ENCODE results near the gene ZNF362. TPM values are rescaled to one million over a fixed set of nuclear protein-coding genes. Genes with fewer than 3 reads are reported as not detected.
"Not testable (repeated sequence)": the region's sequence is repeated elsewhere in the genome, so short reads cannot be mapped to it uniquely, and the experiment has no call there.

Gene ZNF362
- total RNA-seq, 1 donor from 2014 or later: 85.0 TPM

DNA sequence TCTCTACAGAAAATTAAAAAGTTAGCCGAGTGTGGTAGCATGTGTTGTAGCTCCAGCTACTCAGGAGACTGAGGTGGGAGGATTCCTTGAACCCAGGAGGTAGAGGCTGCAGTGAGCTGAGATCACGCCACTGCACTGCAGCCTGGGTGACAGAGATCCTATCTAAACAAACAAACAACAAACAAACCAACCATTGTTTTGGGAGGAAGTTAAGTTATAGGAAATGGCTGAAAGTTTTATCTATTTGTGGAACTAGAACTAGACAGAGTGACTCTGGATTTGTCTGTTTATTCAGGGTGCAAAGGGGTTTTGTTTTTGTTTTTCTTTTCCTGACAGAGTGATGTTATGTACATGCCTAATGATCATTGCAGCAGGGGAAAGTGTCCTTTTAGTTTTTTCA, 31.0 kb downstream of the ZNF362 start:
- TF ChIP-seq, protein P1, sequence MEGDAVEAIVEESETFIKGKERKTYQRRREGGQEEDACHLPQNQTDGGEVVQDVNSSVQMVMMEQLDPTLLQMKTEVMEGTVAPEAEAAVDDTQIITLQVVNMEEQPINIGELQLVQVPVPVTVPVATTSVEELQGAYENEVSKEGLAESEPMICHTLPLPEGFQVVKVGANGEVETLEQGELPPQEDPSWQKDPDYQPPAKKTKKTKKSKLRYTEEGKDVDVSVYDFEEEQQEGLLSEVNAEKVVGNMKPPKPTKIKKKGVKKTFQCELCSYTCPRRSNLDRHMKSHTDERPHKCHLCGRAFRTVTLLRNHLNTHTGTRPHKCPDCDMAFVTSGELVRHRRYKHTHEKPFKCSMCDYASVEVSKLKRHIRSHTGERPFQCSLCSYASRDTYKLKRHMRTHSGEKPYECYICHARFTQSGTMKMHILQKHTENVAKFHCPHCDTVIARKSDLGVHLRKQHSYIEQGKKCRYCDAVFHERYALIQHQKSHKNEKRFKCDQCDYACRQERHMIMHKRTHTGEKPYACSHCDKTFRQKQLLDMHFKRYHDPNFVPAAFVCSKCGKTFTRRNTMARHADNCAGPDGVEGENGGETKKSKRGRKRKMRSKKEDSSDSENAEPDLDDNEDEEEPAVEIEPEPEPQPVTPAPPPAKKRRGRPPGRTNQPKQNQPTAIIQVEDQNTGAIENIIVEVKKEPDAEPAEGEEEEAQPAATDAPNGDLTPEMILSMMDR (IDR thresholded peaks at IDR 0.05): no peak
- H3K36me3 Mint-ChIP-seq (ENCODE audit: low read depth): peaks cover 29% of the 10 kb centered on the region
- no peak for DNase-seq (ENCODE audit: low spot score)
- H3K4me3 Mint-ChIP-seq (ENCODE audit: unreplicated experiment): no peak overlapping the region
- no peak overlapping the region for H3K27ac Mint-ChIP-seq (ENCODE audit: unreplicated experiment)
- peaks cover 17% of the 10 kb centered on the region for H3K4me1 Mint-ChIP-seq (ENCODE audit: low read depth)
- H3K27me3 Mint-ChIP-seq (ENCODE audit: low read depth): no peaks in the 10 kb centered on the region
- peaks cover 2% of the 10 kb centered on the region for H3K9me3 Mint-ChIP-seq (ENCODE audit: low read depth)

DNA sequence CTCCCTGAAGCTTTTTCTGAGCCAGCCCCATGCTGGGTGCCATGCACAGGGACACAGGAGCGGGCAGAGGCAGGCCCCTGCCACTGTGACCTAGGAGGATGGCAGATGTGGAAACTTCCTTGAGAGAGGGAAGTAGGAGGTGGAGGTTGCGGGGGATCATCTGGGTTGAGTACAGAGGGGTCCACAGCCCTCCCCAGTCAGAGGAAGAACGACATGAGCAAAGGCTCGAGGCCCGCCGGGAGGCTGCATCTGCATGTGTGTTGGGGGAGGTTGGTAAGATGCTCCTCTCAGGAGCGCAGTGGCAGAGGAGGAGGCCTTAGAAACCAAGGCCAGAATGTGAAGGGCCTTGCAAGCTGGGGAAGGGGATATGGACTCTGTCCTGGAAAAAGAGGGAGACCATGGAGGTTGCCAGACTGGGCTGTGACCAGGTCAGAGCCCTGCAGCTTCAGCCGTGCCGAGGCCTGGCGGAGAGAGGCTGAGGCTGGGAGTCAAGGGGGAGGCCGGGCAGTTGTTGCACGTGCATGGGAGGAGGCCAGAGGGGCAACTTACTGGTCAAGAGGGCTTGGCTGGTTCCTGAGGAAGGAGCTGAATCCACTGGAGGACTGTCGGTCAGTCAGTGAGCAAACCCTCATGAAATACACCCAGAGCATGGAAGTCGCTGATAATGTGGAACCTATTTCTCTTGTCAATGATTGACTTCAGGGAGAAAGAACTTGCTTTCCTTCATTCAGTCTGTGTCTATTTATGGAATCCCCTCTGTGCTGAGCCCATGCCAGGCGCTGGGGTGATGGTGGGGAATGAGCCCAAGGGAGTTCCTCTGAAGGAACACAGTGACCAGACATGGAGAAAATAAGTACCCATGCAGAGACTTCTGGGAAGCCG, 32.9 kb downstream of the ZNF362 start:
- H3K4me1 Mint-ChIP-seq (ENCODE audit: low read depth): peaks cover 20% of the 10 kb centered on the region
- TF ChIP-seq, protein P1 (IDR thresholded peaks at IDR 0.05): no peak
- no peak for DNase-seq (ENCODE audit: low spot score)
- peaks cover 2% of the 10 kb centered on the region for H3K9me3 Mint-ChIP-seq (ENCODE audit: low read depth)
- no peak overlapping the region for H3K4me3 Mint-ChIP-seq (ENCODE audit: unreplicated experiment)
- H3K36me3 Mint-ChIP-seq (ENCODE audit: low read depth): peaks cover 32% of the 10 kb centered on the region
- no peaks in the 10 kb centered on the region for H3K27me3 Mint-ChIP-seq (ENCODE audit: low read depth)
- H3K27ac Mint-ChIP-seq (ENCODE audit: unreplicated experiment): peak overlapping the region; percentile 59

DNA sequence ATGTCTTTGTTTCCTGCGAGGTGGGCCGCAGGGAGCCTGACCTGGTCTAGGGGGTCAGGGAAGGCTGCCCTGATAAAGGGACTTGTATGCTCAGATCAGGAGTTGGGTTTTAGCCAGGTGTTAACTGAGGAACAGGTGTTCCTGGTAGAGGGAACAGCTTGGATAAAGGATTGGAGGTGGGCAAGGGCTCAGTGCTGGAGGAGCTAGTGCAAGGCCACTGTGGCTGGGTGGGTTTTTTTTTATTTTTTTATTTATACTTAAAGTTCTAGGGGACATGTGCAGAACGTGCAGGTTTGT, 33.5 kb downstream of the ZNF362 start:
- DNase-seq (ENCODE audit: low spot score): no peak
- TF ChIP-seq, protein P1 (IDR thresholded peaks at IDR 0.05): no peak
- peaks cover 20% of the 10 kb centered on the region for H3K4me1 Mint-ChIP-seq (ENCODE audit: low read depth)
- peaks cover 2% of the 10 kb centered on the region for H3K9me3 Mint-ChIP-seq (ENCODE audit: low read depth)
- H3K36me3 Mint-ChIP-seq (ENCODE audit: low read depth): peaks cover 29% of the 10 kb centered on the region
- H3K27me3 Mint-ChIP-seq (ENCODE audit: low read depth): no peaks in the 10 kb centered on the region
- no peak overlapping the region for H3K27ac Mint-ChIP-seq (ENCODE audit: unreplicated experiment)
- no peak overlapping the region for H3K4me3 Mint-ChIP-seq (ENCODE audit: unreplicated experiment)

DNA sequence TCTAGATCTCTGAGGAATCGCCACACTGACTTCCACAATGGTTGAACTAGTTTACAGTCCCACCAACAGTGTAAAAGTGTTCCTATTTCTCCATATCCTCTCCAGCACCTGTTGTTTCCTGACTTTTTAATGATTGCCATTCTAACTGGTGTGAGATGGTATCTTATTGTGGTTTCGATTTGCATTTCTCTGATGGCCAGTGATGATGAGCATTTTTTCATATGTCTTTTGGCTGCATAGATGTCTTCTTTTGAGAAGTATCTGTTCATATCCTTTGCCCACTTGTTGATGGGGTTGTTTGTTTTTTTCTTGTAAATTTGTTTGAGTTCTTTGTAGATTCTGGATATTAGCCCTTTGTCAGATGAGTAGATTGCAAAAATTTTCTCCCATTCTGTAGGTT, 34.3 kb downstream of the ZNF362 start:
- not testable (repeated sequence) for H3K27ac Mint-ChIP-seq (ENCODE audit: unreplicated experiment); DNase-seq (ENCODE audit: low spot score); H3K4me3 Mint-ChIP-seq (ENCODE audit: unreplicated experiment); H3K9me3 Mint-ChIP-seq (ENCODE audit: low read depth); H3K27me3 Mint-ChIP-seq (ENCODE audit: low read depth)
- Mint-ChIP-seq H3K4me1 (ENCODE audit: low read depth) (peaks cover 20% of the 10 kb centered on the region), H3K36me3 (ENCODE audit: low read depth) (peaks cover 32% of the 10 kb centered on the region)

DNA sequence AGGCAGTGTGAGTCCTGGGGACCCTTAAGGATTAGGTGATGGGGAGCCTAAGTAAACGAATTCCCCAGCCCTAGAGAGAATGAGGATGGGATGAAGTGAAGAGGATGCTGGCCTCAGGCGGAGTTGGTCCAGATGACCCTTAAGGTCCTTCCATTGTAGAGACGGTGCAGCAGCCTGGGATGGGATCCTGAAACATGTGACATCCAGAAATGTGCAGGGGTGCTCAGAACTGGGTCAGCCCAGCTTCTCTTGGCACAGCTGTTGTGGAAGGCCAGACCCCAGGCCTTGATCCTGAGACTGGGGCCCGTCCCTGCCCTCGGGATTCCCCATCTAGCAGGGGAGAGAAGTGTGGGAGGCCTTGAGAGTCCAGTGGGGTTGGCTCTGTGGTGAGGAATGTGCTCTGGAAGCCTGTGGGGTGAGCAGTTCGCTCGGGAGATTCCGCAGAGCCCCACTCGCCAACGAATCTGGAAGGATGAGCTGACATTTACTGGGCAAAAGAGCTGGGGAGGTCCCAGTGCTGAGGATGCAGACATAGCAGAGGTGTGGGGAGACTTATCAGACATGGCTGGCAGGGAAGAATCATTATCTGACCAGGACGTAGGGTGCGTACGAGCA, 36.5 kb downstream of the ZNF362 start:
- TF ChIP-seq, protein P1 (IDR thresholded peaks at IDR 0.05): no peak
- DNase-seq (ENCODE audit: low spot score): no peak

More for the DNA sequence above, 36.5 kb downstream of the ZNF362 start:
- peaks cover 2% of the 10 kb centered on the region for H3K9me3 Mint-ChIP-seq (ENCODE audit: low read depth)
- H3K27me3 Mint-ChIP-seq (ENCODE audit: low read depth): no peaks in the 10 kb centered on the region
- no peak overlapping the region for H3K4me3 Mint-ChIP-seq (ENCODE audit: unreplicated experiment)
- peak overlapping the region; percentile 27 for H3K27ac Mint-ChIP-seq (ENCODE audit: unreplicated experiment)
- H3K4me1 Mint-ChIP-seq (ENCODE audit: low read depth): peaks cover 15% of the 10 kb centered on the region
- peaks cover 35% of the 10 kb centered on the region for H3K36me3 Mint-ChIP-seq (ENCODE audit: low read depth)
